ENCODE measurements around the gene LGALS12. TPM values are rescaled to one million over a fixed set of nuclear protein-coding genes. Genes with fewer than 3 reads are reported as not detected.

The LGALS12 gene
- total RNA-seq, 1 experiment from 2014 or later: 0.07 TPM

DNA sequence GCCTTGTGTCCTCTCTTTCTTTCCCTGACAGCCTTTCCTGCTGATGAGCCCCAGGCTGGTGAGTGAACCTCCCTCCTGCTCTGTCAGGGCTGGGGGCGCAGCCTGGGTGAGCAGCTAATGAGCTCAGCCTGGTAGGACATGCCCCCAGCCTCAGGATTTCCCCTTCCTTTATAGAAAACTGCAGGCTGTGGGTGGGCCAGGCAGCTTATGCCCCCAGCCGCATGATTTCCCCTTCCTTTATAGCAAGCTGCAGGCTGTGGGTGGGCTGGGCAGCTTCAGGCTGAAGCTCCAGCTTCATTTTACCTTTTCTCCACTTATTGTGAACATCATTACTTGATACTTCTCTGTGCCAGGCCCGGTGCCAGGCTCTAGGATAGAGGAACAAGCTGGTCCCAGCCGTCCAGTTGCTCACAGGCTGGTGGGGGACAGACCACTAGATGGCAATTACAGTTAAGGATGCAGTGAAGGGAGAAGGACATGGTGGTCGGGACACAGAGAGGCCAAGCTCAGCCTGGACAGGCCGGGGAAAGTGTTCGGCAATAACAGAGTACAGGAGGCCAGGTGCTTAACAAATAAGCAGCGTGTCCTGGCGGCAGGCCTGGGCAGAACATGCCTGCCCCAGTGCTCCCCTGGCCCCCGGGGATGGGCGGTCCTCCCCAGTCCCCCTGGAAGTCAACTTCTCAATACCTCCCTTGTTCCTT, 5.3 kb downstream of the LGALS12 start:
- Histone ChIP-seq H3K9me3 (ENCODE audit: low read length) (no peaks in the 10 kb centered on the region), H4K20me1 (ENCODE audit: low read length) (no peaks in the 10 kb centered on the region), H2AFZ (ENCODE audit: low read length) (no peak overlapping the region), H3K36me3 (ENCODE audit: low read depth, low read length) (no peaks in the 10 kb centered on the region), H3F3A (ENCODE audit: low read length, unreplicated experiment) (no peaks in the 10 kb centered on the region), H3K79me2 (ENCODE audit: low read length) (no peaks in the 10 kb centered on the region), H3K9me2 (replicated peaks; ENCODE audit: low read length) (no peaks in the 10 kb centered on the region), H3K4me2 (ENCODE audit: low read length) (no peak overlapping the region), H3K9ac (ENCODE audit: low read length) (no peak overlapping the region), H3K4me1 (ENCODE audit: insufficient read depth, low read length) (no peaks in the 10 kb centered on the region), H3K27me3 (ENCODE audit: low read length) (no peaks in the 10 kb centered on the region), H3K27ac (ENCODE audit: low read length) (no peak overlapping the region), H3K4me3 (ENCODE audit: low read length) (no peak overlapping the region)
- DNase-seq (no peak), ATAC-seq (no peak)
- intact Hi-C loops (cut with micrococcal nuclease): no loop called here
- POLR2A ChIA-PET (ENCODE audit: unreplicated experiment): no interaction called here
- CTCF ChIA-PET: no interaction called here
- TF ChIP-seq, protein P1, sequence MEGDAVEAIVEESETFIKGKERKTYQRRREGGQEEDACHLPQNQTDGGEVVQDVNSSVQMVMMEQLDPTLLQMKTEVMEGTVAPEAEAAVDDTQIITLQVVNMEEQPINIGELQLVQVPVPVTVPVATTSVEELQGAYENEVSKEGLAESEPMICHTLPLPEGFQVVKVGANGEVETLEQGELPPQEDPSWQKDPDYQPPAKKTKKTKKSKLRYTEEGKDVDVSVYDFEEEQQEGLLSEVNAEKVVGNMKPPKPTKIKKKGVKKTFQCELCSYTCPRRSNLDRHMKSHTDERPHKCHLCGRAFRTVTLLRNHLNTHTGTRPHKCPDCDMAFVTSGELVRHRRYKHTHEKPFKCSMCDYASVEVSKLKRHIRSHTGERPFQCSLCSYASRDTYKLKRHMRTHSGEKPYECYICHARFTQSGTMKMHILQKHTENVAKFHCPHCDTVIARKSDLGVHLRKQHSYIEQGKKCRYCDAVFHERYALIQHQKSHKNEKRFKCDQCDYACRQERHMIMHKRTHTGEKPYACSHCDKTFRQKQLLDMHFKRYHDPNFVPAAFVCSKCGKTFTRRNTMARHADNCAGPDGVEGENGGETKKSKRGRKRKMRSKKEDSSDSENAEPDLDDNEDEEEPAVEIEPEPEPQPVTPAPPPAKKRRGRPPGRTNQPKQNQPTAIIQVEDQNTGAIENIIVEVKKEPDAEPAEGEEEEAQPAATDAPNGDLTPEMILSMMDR (conservative IDR thresholded peaks at IDR 0.05; ENCODE audit: low read depth, low read length): no peak
- TF ChIP-seq EZH2 (IDR thresholded peaks at IDR 0.05; ENCODE audit: low read length, unreplicated experiment) (no peak), EZH2phosphoT487 (IDR thresholded peaks at IDR 0.05; ENCODE audit: borderline replicate concordance, low read length) (no peak)
- BruUV-seq (replicated peaks): no TSS peak

DNA sequence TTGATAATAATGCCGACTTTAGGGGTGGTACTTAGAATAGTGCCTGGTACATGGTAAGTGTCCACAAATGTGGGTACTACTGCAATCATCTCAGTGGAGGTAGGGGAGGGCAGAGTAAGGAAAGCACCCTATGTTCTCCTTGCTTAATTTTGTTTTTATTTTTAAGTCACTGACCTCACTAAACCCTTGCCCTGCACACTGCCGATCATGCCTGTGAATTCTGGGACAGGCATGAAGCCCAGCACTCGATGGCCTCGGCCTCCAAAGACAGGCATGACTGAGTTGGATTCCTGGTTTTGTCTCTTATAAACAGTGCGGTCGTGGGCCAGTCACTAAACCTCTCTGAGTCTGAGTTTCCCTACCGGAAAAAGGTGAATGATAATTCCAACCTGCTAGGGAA, 6.9 kb downstream of the LGALS12 start:
- intact Hi-C loops (cut with micrococcal nuclease): no loop called here

DNA sequence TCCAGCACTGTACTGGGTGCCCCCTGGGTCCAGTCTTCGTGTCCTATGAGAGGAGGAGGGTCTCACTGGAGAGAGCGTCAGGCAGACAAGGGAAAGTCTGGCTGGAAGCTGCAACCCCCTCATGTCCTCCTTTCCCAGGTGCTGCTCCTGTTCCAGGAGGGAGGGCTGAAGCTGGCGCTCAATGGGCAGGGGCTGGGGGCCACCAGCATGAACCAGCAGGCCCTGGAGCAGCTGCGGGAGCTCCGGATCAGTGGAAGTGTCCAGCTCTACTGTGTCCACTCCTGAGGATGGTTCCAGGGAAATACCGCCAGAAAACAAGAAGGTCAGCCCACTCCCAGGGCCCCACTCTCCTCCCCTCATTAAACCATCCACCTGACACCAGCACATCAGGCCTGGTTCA, 10.2 kb downstream of the LGALS12 start:
- H3F3A ChIP-seq (ENCODE audit: low read length, unreplicated experiment): no peaks in the 10 kb centered on the region
- TF ChIP-seq EZH2 (IDR thresholded peaks at IDR 0.05; ENCODE audit: low read length, unreplicated experiment): no peak
- TF ChIP-seq EZH2phosphoT487 (IDR thresholded peaks at IDR 0.05; ENCODE audit: borderline replicate concordance, low read length): no peak
- TF ChIP-seq, protein P1 (conservative IDR thresholded peaks at IDR 0.05; ENCODE audit: low read depth, low read length): no peak
- H3K79me2 ChIP-seq (ENCODE audit: low read length): no peaks in the 10 kb centered on the region
- H3K9me2 ChIP-seq (replicated peaks; ENCODE audit: low read length): no peaks in the 10 kb centered on the region
- H3K4me1 ChIP-seq (ENCODE audit: insufficient read depth, low read length): peaks cover 14% of the 10 kb centered on the region
- H3K9me3 ChIP-seq (ENCODE audit: low read length): no peaks in the 10 kb centered on the region
- H3K27me3 ChIP-seq (ENCODE audit: low read length): no peaks in the 10 kb centered on the region
- H3K27ac ChIP-seq (ENCODE audit: low read length): no peak overlapping the region
- H4K20me1 ChIP-seq (ENCODE audit: low read length): no peaks in the 10 kb centered on the region
- H3K4me2 ChIP-seq (ENCODE audit: low read length): no peak overlapping the region
- intact Hi-C loops (cut with micrococcal nuclease): no loop called here
- H3K4me3 ChIP-seq (ENCODE audit: low read length): no peak overlapping the region
- H3K9ac ChIP-seq (ENCODE audit: low read length): no peak overlapping the region
- DNase-seq (no peak), ATAC-seq (no peak)
- H2AFZ ChIP-seq (ENCODE audit: low read length): no peak overlapping the region
- POLR2A ChIA-PET (ENCODE audit: unreplicated experiment): no interaction called here
- CTCF ChIA-PET: no interaction called here
- BruUV-seq (replicated peaks): no TSS peak
- H3K36me3 ChIP-seq (ENCODE audit: low read depth, low read length): no peaks in the 10 kb centered on the region

More for the DNA sequence above, 6.9 kb downstream of the LGALS12 start:
- Histone ChIP-seq H3K27ac (ENCODE audit: low read length) (no peak overlapping the region), H4K20me1 (ENCODE audit: low read length) (no peaks in the 10 kb centered on the region), H3K9ac (ENCODE audit: low read length) (no peak overlapping the region), H3K36me3 (ENCODE audit: low read depth, low read length) (no peaks in the 10 kb centered on the region), H3K79me2 (ENCODE audit: low read length) (no peaks in the 10 kb centered on the region), H3K4me2 (ENCODE audit: low read length) (no peak overlapping the region), H2AFZ (ENCODE audit: low read length) (no peak overlapping the region), H3K9me2 (replicated peaks; ENCODE audit: low read length) (no peaks in the 10 kb centered on the region), H3K4me1 (ENCODE audit: insufficient read depth, low read length) (no peaks in the 10 kb centered on the region), H3F3A (ENCODE audit: low read length, unreplicated experiment) (no peaks in the 10 kb centered on the region), H3K9me3 (ENCODE audit: low read length) (no peaks in the 10 kb centered on the region), H3K27me3 (ENCODE audit: low read length) (no peaks in the 10 kb centered on the region), H3K4me3 (ENCODE audit: low read length) (no peak overlapping the region)
- no TSS peak for BruUV-seq (replicated peaks)
- POLR2A ChIA-PET (ENCODE audit: unreplicated experiment): no interaction called here
- CTCF ChIA-PET: no interaction called here
- DNase-seq: no peak
- ATAC-seq: no peak
- TF ChIP-seq EZH2 (IDR thresholded peaks at IDR 0.05; ENCODE audit: low read length, unreplicated experiment) (no peak), EZH2phosphoT487 (IDR thresholded peaks at IDR 0.05; ENCODE audit: borderline replicate concordance, low read length) (no peak)
- TF ChIP-seq, protein P1 (conservative IDR thresholded peaks at IDR 0.05; ENCODE audit: low read depth, low read length): no peak
